B cell (primary cell): Measurements from ENCODE around the gene BIVM.

Experiments
- EZH2 ChIP-seq: IDR thresholded peaks from 2 replicates; pipeline ENCODE4 v1.6.1; 2012; ENCODE audit warnings: borderline replicate concordance, low read depth, mild to moderate bottlenecking, moderate library complexity, low read length; ENCODE audit not compliant: insufficient read depth, poor library complexity, severe bottlenecking
- TF ChIP-seq, protein P1 (sequence below): fragments of 200-600 bp; IDR thresholded peaks from one replicate; pipeline ENCODE4 v1.8.0; 2022; ENCODE audit warnings: antibody characterized with exemption, mild to moderate bottlenecking

DNA sequence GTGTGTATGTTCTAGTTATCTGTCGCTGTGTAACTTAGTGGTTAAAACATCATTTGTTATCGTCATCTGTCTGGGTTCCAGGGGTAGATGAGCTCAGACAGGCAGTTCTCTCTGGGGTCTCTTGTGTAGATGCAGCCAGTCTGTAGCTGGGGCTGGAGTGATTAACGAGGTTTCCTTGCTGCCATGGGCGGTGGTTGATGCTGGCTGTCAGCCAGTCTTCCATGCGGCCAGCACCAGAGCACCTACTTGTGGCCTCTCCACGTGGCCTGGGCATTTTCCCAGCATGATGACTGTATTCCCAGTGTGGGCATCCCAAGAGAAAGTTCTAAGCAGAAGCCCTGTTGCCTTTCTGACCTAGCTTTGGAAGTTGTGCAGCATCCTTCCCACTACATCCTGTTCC lies 57.6 kb downstream of the BIVM start:
- TF ChIP-seq, protein P1, sequence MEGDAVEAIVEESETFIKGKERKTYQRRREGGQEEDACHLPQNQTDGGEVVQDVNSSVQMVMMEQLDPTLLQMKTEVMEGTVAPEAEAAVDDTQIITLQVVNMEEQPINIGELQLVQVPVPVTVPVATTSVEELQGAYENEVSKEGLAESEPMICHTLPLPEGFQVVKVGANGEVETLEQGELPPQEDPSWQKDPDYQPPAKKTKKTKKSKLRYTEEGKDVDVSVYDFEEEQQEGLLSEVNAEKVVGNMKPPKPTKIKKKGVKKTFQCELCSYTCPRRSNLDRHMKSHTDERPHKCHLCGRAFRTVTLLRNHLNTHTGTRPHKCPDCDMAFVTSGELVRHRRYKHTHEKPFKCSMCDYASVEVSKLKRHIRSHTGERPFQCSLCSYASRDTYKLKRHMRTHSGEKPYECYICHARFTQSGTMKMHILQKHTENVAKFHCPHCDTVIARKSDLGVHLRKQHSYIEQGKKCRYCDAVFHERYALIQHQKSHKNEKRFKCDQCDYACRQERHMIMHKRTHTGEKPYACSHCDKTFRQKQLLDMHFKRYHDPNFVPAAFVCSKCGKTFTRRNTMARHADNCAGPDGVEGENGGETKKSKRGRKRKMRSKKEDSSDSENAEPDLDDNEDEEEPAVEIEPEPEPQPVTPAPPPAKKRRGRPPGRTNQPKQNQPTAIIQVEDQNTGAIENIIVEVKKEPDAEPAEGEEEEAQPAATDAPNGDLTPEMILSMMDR = no peak
- TF ChIP-seq EZH2 = no peak
